HTR-8/SVneo (cell line): ENCODE results near the gene ADGRV1.
"Not testable (repeated sequence)": the region's sequence is repeated elsewhere in the genome, so short reads cannot be mapped to it uniquely, and the experiment has no call there.

Experiments used
- DNase-seq: peaks from one replicate; pipeline ENCODE4 v3.0.0; 2011; ENCODE audit warnings: low spot score, mixed read lengths; ENCODE audit not compliant: insufficient read length
- FAIRE-seq: peaks from 2 replicates; lab custom pipeline; 2011; peaks lifted over from hg19 to GRCh38; lab: Jason Lieb, UNC

The ADGRV1 gene

DNA sequence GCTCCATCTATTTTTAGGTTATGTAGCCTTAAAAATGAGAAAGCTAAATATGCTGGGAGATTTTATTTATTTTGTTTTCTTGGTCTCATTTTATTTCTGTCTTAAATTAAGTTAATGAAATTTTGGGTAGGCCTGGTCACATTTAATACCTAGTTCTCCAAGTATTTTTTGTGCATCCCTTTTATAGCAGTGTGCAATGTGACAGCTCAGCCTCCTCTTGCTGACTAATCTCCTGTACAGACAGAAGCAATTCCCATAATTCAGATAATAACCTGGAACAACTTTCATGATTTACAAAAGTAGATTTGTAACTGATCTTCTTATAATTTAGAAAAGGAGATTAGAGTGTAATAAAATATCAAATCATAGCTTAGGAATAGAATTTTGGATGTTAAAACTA, 403.9 kb downstream of the ADGRV1 start:
- DNase-seq (no peak), FAIRE-seq (no peak)

DNA sequence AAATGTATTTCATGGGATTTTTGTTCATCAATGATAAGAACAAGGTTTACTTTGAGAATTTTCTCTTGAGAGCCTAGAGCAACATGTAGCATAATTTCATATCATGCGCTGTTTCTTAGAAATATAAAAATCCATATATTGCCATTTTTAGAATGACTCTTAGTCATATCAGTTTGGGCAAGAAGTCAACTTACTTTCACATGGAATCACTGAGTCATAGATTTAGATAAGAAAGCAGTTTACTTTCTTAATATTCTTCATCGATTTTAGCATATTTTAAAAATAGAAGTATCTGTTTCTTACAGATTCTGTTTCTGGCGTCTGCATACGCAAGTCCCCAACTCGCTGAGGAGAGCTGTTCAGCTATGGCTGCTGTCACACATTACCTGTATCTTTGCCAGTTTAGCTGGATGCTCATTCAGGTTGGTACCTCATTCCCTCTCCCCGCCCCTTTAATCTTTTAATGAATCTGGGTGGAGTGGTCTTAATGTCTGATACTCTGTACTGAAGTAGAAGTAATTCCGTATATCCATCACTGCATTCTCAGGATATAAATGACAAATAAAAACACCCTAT, 406.6 kb downstream of the ADGRV1 start:
- FAIRE-seq (no peak), DNase-seq (no peak)

DNA sequence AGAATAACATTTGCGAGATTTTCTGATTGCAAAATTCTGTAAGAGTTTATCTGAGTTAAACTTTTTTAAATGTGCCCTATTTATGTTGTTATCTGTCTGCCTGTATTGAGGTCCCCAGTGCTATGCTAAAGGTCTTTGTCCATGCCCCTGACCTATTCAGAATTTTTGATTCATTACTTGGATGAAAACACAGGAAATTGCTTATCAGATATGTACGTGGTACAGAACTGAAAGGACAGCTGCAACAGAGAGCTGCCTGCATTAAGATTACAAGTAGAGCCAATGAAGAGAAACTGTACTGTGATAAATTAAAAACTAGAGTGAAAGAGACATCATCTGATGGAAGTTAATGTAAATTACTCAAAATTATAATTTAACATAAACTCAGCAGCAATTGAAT, 408.8 kb downstream of the ADGRV1 start:
- DNase-seq (no peak), FAIRE-seq (no peak)

DNA sequence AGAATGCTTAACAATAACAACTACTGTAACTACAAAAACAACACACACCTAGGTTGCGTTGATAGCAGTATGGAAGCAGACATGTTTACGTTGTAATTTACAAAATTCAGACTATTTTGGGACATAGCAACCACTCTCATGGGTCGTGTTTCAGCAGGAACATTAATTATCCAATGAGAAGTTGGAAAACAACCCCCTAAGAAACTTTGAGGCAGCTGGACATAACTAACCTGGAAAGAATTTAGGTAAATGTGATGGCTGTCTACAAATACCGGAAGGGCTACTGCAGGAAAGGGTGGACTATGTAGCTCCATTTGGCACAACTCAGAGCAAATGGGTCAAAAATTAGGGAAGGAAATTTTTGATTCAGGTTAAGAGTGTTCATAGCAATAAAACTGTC, 409.3 kb downstream of the ADGRV1 start:
- FAIRE-seq = no peak
- DNase-seq = no peak

DNA sequence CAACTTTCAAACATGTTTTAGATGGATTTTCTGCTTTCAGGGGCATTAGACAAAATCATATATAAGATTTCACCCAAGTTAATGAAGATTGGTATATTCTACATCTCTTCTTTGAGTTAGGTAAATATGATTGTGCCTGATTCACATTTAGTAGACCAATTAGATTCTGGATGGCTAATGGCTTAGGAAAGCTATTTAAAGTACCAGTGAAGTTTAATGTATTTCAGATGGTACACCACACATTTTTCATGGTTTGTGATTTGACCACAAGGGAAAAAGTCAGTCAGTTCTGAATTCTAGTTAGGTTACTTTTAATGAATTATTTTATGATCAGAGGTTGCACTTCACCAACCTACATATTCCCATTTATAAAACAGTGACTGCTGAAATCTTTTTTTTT, 409.7 kb downstream of the ADGRV1 start:
- no peak for DNase-seq
- no peak for FAIRE-seq

DNA sequence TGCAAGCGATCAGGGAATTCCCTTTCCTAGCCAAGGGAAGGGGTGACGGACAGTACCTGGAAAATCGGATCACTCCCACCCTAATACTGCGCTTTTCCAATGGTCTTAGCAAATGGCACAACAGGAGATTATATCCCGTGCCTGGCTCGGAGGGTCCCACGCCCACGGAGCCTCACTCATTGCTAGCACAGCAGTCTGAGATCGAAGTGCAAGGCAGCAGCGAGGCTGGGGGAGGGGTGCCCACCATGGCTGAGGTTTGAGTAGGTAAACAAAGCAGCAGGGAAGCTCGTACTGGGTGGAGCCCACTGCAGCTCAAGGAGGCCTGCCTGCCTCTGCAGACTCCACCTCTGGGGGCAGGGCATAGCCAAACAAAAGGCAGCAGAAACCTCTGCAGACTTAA, 411.3 kb downstream of the ADGRV1 start:
- DNase-seq, FAIRE-seq: not testable (repeated sequence)

DNA sequence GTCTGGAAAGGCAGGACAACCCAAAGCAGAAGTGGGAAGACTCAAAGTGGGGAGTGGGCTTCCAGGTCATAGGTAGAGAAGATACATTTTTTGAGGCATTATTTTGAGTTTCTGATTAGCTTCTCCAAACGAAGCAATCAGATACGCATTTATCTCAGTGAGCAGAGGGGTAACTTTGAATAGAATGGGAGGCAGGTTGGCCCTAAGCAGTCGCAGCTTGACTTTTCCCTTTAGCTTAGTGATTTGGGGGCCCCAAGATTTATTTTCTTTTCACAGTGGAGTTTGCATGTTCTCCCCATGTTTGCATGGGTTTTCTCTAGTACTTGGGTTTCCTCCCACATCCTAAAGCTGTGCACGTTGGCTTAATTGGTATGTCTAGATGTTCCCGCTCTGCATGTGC, 422.6 kb downstream of the ADGRV1 start:
- FAIRE-seq (no peak), DNase-seq (no peak)

DNA sequence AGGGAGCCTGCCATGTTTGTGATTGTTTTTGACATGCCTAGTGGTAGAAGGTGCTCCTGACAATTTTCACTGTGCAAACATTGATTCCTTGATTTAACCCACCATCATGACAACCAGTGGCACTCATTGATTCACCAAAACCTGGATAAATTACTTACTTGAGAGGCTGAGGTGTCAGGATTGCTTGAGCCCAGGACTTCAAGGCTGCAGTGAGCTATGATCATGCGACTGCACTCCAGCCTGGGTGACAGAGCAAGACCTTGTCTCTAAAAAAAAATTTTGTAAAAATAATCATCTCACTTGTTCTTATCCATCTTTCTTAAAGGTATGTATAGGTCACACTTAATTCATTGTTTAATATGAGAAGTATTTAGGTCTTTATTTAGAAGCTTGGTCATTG, 423.2 kb downstream of the ADGRV1 start:
- DNase-seq (no peak), FAIRE-seq (no peak)

DNA sequence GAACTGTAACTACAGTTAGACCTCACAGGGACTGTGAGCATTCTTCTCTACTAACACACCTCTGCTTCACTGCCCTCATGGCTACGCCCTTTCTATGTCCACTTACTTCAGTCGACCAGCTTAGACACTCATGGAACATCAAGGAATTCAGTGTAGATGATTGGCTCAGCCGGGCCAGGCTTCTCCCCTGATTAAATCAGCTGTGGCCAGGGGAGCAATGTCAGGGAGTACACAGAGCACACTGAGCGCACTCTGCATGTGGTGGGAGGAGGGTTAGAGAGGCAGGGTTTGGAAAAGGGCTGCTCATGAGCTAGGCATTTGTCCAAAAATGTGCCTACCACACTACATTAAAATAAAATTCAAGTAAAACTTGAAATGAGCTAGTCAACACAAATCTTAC, 424.0 kb downstream of the ADGRV1 start:
- FAIRE-seq (no peak), DNase-seq (no peak)

DNA sequence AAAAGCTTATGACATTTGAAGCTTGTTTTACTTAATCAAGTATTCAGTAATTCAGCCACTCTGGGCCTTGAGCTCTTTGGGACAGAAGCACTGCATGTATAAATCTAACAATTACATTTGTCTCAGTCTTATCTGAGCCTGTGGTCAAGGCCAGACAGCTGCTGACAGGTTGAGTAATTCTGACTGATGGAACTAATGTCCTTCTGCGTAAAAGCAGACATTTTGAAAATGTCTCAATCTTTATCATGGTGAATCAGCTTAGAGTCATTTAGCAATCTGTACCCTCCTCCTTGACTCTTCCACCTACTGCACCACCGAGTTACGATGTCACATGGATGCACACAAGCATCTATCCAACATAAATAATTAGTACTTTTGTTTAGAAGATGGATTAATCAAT, 424.6 kb downstream of the ADGRV1 start:
- peak; percentile 36 for DNase-seq
- no peak for FAIRE-seq

DNA sequence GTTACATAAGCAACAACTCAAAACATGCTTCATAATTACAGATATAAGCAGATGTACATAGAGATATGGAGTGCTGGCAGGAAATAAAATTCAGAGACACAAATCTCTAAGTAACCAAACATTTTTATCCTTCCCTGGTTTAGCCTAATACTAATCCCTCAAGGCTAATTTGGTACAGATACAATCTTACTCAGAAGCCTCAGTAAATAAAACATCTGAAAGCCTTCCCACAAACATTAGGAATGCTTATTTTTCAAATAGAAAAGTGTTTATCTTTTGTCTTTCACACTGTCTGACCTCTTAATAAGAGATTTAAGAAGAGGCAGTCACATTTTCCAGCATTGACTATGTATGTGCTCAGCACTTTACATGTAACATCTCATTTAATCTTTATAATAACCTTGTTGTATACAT, 425.1 kb downstream of the ADGRV1 start:
- no peak for FAIRE-seq
- DNase-seq = no peak

DNA sequence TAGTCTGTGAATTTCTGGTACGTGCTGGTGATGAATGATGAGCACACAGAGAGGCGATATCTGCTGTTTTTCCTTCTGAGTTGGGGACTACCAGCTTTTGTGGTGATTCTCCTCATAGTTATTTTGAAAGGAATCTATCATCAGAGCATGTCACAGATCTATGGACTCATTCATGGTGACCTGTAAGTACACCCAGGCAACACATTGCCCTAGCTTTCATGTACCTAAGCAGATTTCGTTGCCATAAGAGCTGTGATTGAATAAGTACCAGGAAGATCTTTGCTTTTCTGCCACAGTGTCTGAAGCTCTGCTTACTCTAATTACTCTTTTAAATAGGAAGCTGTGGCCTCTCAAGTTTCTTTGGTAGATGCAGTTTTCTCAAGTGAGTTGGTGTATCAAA, 426.7 kb downstream of the ADGRV1 start:
- no peak for DNase-seq
- FAIRE-seq = no peak

DNA sequence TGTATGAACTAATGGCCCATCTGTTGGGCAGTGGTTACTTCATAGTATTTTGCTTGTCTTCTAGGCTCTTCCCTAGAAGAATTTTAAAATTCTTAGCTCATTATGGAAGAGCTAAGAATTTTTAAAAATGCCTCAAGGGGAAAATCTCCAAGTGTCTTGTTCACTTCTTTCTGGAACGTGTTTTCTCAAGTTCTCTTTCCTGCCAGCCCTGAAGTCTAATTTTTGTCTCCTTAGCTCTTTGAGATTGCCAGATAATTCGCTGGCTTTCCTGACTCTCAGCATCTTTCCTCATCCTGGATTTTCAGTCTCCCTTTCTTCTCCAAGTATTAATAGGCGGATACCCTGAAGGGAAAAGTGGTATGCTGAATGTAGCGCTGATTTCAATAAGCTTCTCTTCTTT, 429.1 kb downstream of the ADGRV1 start:
- no peak for DNase-seq
- no peak for FAIRE-seq

DNA sequence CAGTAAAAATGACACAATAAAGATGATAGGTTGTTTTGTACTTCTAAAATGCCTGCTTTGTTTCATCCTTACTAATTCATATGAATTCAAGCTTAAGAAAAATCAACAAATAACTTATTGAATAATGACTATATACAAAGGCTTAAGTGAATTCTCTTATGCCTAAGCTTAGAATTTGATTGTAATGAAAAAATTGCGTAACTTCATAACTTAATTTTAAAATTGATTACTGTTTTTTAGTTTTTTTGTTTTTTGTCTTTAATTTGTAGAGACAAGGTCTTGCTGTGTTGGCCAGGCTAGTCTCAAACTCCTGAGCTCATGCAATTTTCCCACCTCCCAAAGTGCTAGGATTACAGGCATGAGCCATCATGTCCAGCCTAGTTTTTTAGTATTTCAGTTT, 432.6 kb downstream of the ADGRV1 start:
- DNase-seq (no peak), FAIRE-seq (no peak)

DNA sequence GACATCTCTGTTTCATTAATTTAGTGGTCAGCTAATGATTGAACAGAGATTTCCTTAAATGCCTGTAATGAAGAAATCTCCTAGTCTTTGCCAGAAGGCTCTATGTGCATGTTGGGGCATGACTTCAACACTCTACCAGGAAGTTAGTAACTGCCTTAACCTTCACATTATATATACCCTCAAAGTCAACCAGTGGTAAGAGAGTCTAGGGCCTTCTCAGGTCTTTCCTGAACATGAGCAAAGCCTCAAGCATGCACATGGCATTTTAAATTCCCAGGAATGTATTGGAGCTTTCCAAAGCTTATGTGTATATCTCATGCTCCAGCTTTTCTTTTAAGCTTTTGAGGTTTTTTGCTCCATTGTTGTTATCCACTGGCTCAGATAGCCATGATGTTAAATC, 436.2 kb downstream of the ADGRV1 start:
- FAIRE-seq (no peak), DNase-seq (no peak)

DNA sequence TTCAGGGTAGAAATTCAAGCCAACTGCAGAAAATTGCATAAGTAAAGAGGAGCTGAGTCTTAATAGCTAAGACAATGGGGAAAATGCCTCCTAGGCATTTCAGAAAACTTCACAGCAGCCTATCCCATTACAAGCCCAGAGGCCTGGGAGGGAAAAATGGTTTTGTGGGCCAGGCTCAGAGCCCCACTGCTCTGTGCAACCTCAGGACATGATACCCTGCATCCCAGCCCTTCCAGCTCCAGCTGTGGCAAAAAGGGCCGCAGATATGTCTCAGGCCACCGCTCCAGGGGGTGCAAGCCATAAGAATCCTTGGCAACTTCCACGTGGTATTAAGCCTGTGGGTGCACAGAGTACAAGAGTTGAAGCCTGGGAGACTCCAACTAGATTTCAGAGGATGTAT, 437.5 kb downstream of the ADGRV1 start:
- DNase-seq (no peak), FAIRE-seq (no peak)

DNA sequence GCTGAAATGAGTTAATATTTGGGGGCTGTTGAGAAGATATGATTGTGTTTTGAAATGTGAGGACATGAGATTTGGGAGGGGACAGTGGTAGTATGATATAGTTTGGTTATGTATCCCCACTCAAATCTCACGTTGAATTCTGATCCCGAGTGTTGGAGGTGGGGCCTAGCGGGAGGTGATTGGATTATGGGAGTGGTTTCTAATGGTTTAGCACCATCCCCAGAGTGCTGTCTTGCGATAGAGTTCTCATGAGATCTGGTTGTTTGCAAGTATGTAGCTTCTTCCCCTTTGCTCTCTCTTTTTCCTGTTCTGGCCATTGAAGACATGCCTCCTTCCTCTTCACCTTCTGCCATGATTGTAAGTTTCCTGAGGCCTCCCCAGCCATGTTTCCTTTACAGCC, 438.5 kb downstream of the ADGRV1 start:
- DNase-seq (no peak), FAIRE-seq (no peak)

DNA sequence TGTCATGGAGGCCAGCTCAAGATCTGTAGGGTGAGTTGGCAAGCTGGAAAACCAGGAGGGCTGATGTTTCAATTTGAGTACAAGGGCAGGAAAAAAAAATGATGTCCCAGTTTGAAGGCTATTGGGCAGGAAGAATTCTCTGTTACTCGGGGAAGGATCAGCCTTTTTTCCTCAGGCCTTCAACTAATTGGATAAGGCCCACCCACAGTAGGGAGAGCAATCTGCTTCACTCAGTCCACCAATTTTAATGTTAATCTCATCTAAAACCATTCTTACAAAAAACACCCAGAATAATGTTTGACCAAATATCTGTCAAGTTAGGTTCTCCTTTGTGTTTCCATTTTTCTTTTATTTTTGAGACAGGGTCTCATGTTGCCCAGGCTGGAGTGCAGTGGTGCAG, 442.1 kb downstream of the ADGRV1 start:
- DNase-seq (no peak), FAIRE-seq (no peak)

DNA sequence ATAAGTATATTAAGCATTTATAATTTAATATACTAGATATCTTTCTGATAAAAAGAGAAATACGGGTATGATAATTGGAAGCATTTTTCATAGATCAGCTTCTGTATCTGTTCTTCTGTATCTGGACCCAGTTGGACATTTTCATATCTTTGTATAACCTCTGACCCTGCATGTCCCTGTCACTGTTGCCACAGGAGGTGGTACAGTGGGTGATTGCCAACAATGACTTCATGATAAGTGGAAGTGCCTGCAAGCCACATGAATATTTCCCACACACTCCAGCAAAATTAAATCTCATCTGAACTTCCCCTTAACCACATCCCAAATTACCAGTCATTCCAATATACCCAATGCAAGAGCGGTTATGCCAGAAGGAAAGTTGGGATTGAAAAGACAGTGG, 448.1 kb downstream of the ADGRV1 start:
- FAIRE-seq (no peak), DNase-seq (no peak)

DNA sequence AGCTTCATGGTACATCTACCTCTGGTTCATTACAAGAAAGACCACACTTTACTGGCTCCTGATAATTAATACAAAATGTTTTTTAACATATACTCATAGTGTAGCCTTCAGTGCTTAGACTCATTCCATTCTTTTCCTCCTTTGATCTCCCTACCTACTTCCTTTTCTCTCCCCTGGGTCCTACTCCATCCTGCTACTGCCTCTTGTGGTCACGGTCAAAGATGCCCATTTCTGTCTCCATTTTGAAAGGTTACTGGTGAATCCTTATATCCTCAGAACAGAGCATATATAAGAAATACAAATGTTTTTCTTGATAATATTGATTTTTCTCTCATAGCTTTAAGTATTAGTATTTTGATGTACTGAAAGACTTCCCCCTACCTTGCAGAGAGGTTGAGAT, 448.7 kb downstream of the ADGRV1 start:
- FAIRE-seq = no peak
- DNase-seq = no peak

DNA sequence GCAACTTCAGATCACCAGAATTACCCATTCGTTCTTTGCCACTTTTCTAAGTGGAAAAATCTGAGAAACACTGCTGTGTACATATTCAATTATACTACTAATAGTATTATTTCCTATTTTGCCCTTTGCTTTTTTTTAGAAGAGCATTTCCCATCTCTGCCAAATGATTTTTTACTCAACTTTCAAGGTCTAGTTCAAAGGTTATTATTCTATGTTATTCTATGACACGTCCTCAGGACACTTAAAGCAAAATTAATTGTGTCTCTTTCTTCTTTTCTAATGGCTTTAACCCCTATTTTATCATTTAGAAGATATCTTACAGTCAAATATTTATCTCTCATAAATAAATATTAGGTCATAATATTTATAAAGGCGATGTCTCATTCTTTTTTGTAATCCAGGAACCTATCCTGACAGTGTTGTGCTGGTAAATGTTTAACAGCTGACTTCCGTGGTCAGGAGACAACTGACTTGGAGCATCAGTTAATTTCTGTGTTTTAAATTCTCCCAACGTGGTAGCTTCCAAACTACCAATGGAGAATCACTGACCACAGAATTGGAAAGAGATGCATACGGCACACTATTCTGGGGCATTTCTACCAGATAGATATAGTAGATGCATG, 449.3 kb downstream of the ADGRV1 start:
- FAIRE-seq = no peak
- no peak for DNase-seq

DNA sequence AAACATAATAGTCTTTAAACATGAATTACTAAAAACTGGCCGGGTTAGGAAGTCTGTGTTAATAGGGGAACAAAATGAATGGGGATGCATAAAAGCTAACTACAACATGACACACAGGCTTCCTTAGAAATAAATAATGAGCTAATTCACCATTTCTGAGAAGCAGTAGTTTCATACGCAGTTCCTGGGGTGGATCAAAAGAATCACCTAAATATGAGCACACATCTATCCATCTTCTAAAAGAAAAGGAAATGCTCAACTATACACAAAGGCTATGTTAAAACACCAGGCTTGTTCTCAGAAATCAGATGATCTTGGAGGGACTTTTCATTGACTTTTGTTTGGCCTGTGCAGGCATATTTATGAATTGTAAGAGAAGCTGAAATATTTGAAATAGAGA, 451.5 kb downstream of the ADGRV1 start:
- no peak for DNase-seq
- FAIRE-seq = no peak

DNA sequence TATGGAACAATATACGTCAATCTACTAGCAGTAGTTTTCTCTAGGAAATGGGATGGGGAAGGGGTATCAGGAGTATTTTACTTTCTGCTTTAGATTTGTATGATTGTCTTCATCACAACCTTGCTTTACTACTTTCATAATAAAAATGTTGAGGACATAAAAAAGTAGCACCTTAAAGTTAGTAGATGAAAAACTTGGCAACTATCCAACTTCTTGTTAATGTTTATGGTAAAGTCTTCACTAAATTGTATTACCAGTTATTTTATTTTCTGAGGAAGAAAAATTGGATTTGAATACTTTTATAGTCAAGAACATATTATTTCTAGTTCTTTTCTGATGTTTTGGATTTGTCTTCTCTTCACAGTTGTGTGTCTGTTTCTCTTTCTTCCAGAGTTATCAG, 452.4 kb downstream of the ADGRV1 start:
- no peak for FAIRE-seq

More for the DNA sequence above, 452.4 kb downstream of the ADGRV1 start:
- DNase-seq = no peak
